GM19043 (cell line): ENCODE measurements around the gene TMEM243.
A peak's percentile ranks its signal among the peaks of the same experiment; 100 is the strongest.
"Not testable (repeated sequence)": the region's sequence is repeated elsewhere in the genome, so short reads cannot be mapped to it uniquely, and the experiment has no call there.

ENCODE experiments used
- ATAC-seq: cut with Tn5 transposase; IDR thresholded peaks from one replicate; pipeline ENCODE4 v1.9.1; 2021; ENCODE audit warnings: low read depth; ENCODE audit not compliant: unreplicated experiment

Gene TMEM243, protein sequence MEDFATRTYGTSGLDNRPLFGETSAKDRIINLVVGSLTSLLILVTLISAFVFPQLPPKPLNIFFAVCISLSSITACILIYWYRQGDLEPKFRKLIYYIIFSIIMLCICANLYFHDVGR

DNA sequence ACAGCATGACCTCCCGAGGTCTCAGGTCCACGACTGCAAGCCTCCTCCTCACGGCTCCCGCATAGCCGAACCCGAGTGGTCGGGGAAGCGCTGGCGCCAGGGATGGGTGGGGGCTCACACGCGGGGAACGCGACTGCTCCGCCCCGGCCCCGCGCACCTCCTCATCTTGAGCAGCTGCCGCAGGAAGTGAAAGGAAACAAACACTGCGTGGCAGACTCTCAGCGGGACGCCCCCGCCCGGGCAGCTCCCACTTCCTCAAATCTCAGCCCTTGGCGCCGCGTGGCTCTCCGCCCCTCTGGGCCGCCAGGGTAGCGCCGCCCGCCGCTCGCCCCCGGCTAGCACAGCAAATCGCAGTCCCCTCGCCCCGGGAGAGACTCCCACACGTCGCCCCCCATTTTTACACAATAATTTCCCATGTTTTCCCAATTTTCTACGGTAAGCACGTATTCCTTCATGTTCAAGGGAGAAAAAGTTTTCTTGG lies at the start of gene TMEM243:
TMEM243 (minus strand) TSS at position 188 of the 481 bp plus-strand sequence. CDS start 229 bp downstream, outside the sequence.
- peak; percentile 40 for ATAC-seq

DNA sequence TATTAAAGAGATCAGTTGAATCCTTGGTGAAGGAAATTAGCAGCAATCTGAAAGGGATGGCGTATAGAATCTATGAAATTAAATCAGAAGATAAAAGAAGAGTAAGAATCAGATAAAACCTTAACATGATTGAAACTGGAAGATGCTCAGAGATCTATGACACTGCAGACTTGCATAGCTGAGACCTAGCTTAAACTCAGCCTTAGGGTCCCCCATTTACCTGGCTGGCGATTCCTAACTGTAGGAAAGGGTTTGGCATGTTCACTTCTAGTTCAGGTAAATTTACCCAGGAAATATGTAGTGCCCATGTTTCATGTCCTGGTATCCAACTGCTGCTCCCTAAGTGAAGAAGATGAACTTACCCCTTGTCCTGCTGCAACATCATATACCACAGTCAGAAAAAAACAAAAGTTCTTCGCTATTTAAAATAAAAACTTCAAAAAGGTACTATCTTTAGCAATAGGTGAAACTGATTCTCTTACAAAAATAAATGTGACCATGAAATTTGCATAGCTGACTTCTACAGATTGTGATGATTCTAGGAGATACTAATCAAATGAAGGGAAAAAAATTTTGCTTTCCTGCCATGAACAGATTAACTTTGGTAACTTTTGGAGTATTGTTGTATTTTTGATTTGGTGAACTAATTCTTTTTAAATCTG lies 47.8 kb upstream of the TMEM243 start:
- peak; percentile 85 for ATAC-seq

DNA sequence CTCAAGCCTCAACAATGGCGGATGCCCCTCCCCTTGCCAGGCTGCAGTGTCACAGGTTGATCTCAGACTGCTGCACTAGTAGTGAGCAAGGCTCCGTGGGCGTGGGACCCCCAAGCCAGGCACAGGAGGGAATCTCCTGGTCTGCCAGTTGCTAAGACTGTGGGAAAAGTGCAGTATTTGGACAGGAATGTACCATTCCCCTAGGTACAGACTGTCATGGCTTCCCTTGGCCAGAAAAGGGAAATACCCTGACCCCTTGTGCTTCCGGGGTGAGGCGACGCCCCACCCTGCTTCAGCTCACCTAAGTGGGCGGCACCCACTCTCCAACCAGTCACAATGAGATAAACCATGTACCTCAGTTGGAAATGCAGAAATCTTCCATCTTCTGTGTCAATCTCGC lies 44.0 kb upstream of the TMEM243 start:
- ATAC-seq = no peak

DNA sequence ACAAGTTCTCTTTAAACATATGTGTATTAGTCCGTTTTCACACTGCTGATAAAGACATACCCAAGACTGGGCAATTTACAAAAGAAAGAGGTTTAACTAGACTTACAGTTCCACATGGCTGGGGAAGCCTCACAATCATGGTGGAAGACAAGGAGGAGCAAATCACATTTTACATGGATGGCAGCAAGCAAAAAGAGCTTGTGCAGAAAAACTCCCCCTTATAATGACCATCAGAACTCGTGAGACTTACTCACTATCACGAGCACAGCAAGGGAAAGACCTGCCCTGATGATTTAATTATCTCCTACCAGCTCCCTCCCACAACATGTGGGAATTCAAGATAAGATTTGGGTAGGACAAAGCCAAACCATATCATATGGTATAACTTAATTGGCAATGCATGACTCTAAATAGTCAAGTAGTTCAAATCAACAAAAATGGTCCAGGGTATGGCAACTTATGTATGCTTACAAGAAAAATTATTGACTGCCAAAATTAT lies 34.1 kb upstream of the TMEM243 start:
- ATAC-seq = no peak

DNA sequence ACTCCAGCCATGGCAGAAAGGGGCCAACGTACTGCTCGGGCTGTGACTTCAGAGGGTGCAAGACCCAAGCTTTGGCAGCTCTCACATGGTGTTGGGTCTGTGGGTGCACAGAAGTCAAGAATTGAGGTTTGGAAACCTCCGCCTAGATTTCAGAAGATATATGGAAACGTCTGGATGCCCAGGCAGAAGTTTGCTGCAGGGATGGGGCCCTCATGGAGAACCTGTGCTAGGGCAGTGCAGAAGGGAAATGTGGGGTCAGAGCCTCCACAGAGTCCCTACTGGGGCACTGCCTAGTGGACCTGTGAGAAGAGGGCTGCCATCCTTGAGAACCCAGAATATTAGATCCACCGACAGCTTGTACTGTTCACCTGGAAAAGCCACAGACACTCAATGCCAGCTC lies 26.1 kb upstream of the TMEM243 start:
- not testable (repeated sequence) for ATAC-seq

DNA sequence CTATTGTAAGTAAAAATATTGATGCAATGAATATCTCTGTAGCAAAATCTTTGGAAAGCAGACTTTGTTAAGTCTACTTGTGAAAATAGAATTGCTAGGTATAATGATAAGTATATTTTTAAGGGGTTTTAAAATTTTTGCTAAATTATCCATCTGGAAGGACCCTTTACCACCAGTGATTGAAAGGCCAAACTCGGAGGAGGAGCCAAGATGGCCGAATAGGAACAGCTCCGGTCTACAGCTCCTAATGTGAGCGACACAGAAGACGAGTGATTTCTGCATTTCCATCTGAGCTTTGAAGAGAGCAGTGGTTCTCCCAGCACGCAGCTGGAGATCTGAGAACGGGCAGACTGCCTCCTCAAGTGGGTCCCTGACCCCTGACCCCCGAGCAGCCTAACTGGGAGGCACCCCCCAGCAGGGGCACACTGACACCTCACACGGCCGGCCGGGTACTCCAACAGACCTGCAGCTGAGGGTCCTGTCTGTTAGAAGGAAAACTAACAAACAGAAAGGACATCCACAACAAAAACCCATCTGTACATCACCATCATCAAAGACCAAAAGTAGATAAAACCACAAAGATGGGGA lies 19.0 kb upstream of the TMEM243 start:
- not testable (repeated sequence) for ATAC-seq

DNA sequence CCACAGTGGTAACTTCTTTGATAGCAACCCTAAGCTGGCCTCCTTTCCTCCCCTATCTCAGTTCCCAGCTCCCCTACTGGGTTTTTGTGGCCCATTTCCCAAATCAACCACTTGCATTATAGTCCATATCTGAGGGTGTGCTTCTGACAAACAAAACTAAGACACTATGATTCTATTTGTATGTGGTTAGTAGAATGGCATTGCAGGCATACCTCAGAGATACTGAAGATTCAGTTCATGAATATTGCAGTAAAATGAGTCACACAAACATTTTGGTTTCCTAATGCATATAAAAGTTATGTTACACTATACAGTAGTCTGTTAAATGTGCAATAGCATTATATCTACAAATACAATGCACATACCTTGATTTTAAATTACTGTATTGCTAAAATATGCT lies 15.4 kb upstream of the TMEM243 start:
- no peak for ATAC-seq

DNA sequence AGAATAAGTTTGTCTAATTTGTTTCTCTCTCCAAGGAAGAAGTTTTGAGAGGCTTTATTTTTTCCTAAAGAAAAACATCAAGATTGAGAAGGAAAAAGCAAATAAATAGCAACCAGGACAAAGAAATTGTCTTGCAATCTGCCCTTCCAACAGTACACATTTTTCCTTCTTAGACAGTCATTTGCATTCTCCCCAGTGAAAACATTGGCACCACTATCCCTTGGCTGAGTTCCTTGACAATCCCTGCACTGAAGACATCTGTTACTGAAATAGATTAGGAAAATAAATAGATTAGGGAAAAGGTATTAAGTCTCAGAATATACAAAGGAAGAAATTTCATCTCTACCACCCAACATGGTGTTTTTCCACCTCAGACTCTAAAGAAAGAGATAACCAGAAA lies 12.2 kb upstream of the TMEM243 start:
- ATAC-seq = no peak

DNA sequence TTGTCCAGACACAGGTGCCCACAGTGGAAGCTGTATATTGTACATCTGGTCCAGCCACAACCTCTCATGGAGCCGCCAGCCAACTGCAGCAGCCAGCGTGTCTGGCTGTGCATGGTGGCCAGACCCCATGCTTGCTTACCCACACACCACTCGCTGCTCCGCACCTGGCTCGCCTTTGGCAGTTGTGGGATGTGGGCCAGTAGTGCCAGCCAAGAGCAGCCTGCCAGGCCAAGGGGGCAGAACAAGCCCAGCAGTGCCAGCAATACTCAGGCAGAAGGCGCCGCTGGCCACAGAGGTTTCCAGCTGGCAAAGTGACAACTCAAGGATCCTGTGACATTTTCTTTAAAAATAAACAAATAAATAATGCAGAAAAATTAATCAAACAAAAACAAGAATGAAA lies 11.7 kb upstream of the TMEM243 start:
- no peak for ATAC-seq

DNA sequence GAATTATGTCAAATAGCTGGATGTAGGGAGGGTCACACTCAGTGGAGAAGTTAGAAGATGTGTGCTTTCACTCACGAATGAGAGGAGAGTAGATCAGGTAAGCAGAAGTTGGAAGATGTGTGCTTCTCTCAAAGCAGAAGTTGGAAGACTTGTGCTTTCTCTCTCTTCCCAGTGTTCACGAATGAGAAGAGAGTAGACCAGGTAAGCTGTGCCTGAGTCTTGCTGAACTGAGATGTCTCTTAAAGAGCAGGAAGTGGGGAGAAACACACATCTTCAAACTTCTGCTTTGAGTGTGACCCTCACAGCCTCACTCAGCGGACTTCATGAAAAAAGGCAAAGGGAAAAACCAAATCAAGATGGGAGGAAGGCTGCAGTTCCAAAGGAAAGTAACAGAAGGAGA lies 7.0 kb upstream of the TMEM243 start:
- no peak for ATAC-seq

DNA sequence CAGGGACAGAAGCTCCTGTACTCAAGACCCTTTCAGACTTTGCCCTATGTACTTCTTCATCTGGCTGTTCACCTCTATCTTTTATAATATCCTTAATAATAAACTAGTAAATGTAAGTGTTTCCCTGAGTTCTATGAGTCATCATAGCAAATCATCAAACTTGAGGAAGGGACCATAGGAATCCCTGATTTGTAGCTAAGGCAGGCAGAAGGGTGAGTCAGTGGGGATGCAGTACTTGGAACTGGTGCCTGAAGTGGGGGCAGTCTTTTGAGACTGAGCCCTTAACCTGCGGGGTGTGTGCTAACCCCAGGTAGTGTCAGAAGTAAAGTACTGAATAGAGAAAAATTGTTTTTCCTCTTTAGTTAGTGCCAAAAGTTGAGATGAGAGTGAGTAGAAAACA lies 6.2 kb upstream of the TMEM243 start:
- ATAC-seq = no peak

DNA sequence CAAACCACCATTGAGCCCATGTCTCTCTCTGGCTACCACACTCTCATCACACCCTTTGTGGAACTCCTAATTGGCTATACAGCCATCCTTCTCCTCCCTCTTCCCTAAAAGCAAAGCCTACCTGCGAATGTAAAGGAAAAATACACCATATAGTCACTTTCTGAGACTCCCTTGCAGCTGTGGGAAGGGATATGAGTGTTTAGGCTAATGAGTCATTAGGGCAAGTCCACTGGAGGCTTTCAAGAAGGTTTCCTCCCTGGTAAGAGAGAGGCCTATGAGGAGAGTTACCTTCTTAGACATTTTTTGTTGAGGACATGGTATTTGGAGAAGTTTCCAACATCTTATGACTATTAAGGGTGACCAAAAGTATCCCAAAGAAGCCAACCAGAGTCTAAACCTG lies 4.1 kb upstream of the TMEM243 start:
- no peak for ATAC-seq

DNA sequence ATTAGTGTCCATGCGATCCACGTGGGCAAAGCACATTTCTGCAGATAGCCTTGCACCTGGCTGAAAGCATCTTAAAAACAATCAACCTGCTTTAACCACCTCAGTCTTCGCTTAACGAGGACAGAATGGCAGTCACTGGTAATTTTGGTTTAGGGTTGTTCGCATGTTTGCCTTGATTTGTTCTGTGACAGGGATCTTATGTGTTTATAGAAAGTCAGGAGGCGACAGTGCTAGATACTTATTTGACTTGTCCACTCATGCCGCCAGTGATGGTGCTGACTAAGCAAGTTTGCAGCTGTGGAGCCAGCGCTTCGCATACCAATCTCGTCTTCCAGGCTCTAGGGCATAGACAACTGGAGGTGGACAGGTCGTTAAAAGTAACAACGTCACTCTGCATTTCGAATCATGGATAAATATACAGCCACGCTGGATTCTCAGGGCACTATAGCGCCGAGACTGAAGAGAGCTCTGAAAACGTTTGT lies 1.2 kb upstream of the TMEM243 start:
- ATAC-seq = no peak

DNA sequence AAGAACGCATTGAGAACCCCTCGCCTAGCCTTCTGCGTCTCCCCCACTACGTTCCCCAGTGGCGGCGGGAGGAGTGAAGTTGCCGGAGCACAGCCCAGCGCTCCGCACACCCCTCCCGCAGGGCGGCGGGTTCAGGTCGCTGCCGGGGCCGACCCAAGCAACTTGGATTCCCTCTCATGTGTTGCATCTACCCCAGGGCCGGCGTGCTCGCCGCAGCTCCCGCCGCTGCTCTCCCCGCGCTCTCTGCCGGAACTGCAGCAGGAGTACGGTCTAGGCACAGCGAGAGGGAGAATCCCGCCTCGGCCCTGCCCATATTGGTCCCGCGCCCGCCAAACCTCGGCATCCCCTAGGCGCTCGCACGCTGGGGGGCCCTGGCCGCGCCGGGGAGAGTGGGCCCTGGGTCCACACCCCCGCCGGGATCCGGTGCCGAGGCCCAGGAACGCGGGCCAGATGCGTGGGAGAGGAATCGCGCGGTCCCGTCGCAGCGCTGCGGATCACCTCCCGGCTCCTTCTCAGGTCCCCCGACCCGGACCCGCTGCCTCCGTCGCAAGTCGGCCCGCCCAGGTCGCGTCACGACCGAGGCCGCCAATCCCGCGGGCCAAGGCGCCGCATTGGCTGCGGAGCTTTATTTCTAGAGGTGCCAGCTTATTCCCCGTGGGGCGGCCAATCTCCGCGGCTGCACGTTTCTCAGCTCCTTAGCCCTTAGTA lies 648 bp upstream of the TMEM243 start:
- peak; percentile 24 for ATAC-seq

DNA sequence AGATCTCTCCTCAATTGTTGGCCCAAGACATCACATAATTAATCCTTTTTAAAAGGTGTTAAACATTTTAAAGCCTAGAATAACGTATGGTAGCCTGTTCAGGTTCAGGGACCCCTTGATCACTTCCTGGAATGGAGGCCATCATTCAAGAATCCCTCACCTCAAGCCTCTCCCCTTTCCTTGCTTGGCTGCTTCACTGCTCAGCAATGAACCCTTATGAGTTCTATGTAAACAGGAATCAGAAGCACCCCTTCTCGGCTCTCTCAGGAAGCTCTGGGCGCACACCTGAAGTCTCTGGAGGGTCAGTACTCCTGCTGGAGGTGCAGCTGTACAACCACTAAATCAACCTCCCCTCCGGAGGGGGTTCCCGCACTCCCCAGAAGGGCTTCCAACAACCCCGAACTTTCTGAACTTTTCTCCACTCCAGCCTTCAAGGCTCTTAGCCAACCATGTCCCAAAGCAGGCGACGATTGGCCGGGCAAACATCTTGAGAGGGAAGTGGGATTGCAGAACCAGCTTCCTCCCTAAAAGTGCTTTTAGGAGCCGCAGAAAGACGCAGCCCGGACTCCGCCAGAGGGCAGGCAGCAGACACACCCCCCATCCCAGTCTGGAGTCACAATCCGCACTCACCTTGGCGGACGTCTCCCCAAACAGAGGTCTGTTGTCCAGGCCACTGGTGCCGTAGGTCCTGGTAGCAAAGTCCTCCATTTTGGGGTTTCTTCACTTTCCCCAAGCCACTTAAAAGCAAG lies 562 bp downstream of the TMEM243 start:
- ATAC-seq = peak; percentile 7

DNA sequence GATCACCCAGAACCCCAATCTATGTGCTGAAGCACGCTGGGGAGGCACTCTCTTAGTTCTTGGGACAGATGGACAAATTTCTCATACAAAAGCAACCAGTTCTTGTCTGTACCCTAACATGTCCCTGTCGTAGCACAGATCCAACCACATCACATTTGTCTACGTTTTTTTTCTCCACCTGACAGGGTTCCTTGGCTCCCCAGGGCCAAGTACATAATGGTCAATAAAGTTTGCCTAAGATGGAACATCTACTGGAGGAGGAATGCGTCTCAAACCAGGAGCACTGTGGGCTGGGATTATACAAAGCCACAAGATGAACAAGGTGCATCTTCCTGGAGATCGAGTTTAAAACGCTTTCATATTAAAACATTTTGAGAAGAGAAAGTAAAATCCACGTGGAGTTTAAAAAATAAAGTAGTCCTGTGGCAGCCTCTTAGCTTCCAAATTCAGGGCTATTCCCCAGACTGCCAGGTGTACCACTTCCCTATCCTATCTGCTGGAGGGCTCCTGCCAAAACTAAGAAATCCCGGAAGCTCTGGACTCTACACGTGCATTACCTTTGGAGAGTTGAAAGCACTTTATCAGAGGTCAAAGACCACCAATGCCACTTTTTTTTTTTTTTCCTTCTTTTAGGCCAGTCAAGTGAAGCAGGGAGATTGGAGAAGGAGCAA lies 1.4 kb downstream of the TMEM243 start:
- no peak for ATAC-seq

DNA sequence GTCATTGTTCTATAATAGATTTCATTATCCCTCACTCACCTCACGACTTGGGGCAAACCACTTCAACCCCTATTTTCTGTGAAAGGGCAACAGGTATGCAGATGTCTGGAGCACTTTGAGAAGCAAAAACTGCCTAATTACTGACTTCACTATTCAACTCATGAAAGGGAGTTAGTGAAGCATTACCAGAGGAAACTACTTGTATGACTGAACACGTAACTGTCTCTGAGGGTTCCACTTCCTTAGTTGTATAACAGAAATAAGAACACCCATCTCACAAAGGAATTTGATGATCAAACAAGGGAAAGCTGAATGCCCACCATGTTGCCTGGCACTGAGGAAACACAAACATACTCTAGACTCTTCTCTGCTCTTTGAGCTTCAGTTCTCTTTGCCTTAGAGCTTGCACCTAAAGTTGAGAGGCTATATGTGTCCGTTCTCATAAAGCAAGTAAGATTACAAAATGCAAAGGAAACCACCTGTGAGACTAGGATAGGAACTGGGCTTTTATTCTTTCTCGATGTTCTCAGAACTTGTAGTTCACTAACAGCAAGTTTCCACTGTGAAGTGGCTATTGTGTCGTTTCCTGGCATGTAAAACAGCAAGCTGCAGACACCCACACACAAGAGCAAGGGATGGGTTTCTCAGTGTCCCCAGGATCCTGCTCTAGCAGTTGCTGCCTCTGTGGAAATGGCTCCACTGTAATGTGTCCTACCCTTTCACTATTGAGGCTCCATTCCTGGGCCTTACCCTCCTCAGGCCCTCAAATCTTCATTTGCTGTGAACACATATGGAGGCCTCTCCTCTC lies 2.6 kb downstream of the TMEM243 start:
- ATAC-seq = peak; percentile 48

DNA sequence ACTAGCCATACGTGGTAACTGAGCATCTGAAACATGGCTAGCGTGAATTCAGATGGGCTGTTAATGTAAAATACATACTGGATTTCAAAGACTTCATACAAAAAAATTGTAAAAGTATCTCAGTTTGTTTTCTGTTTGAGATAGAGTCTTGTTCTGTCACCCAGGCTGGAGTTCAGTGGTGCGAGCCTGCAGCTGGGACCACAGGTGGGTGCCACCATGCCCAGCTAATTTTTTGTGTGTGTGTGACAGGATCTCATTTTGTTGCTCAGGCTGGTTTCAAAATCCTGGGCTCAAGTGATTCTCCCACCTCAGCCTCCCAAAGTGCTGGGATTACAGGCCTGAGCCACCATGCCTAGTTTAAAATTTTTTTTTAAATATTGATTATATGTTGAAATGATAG lies 4.5 kb downstream of the TMEM243 start:
- ATAC-seq = no peak

DNA sequence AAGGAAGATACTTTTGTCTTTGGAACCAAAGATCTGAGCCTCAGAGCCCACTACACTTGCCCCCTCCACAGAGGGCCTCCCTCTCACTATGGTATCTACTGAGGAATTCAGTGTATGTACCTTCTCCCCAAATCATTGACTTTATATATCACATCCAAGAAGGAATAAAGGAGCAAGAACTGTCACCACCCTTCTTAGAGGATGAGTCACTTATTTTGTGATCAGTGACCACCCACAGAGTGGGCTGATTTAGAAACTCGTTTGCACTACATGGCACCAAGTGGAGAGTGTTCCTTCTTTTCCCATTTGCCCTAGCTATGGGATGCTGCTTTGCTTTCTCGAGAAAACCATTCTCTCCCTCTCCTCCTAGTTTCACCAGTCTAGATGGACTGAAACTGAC lies 5.7 kb downstream of the TMEM243 start:
- no peak for ATAC-seq
